HG03575 (cell line): Measurements from ENCODE around the gene ASCL5.
"Not testable (repeated sequence)": the region's sequence is repeated elsewhere in the genome, so short reads cannot be mapped to it uniquely, and the experiment has no call there.

ENCODE experiments used
- ATAC-seq: cut with Tn5 transposase; IDR thresholded peaks from one replicate; pipeline ENCODE4 v1.9.1; 2021; ENCODE audit not compliant: unreplicated experiment, insufficient number of reproducible peaks, low FRiP score; ENCODE audit errors: extremely low read depth

ASCL5 gene, protein sequence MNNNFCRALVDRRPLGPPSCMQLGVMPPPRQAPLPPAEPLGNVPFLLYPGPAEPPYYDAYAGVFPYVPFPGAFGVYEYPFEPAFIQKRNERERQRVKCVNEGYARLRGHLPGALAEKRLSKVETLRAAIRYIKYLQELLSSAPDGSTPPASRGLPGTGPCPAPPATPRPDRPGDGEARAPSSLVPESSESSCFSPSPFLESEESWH

DNA sequence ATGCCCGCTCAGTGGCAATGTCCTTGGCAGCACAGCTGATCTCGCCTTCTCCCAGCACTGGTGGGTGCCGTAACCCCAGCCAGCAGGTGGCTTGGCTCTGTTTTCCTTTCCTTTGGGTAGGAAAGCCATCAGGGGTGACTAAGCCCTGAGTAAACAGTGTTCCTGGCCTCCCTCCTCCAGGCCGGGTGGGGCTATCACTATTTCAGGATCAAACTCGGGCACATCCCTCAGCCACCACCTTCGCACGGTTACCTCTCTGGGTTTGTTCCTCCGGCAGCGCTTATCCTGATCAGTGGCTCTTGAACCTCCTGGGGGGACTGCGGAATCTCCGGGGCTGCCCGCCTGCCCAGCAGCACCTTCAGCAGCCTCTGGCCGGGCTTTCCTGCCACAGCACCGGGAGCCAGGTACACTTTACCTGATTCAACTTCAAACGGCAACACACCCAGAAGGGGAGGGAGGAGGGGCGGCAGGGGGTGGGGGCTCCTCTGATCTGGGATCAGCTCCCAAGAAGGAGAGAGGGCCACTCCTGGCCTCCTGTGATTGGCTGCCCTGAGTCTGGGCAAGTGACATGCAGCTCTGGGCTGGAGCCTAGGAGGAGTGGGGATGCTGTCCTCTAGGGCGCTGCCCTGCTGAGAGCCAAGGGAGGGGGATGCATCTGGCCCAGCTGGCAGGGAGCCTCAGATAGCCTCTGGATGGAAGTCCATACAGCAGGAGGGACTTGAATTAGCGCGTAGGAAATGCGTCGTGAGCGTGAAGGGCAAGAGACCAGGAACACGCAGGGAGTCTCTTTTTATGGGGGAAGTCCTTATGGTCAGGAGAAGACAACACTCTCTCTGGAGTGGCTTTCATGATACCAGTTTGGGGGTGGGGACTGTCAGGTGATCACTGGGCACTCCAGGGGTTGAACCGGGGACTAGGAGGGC, at the start of gene ASCL5:
TSS of gene ASCL5 (minus strand) at position 353 of the 923 bp plus-strand sequence. CDS start 11,812 bp downstream, outside the sequence.
- no peak for ATAC-seq

DNA sequence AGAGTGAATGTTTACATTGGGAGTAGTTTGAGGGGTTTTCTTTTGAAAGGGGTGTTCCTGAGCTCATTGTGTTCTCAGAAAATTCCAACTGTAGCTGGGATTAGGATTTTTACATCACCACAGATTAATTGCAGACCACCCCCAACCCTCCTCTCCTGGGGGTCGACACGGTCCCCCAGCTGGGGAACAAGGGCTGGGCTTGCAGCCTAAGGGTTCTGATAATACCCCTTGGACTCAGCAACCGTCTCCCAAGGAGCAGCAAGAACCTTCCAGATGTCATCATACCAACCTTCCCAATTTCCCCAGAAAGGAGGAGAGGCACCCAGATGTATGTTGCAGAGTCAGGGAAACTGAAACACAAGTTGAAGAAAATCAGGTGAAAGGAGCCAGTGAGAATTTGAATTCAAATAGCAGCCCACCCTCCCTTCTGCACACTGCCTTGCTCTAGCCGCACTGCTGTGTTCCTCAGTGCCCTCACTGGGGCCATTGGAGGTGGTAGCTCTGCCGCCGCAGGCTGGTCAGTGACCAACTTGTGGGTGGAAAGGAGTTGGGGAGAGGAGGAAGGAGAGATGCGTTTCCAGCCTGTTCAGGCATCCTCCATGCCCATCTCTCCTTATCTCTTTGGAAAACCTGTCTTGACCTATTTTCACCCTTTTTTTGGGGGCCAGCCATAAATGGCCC, 49.0 kb upstream of the ASCL5 start:
- ATAC-seq: no peak

- ATAC-seq: no peak
Observed at GRCh38 chr1:201173736-201174135, 46.8 kb upstream of the ASCL5 start.

- ATAC-seq: no peak
Observed at GRCh38 chr1:201172999-201173610, 46.1 kb upstream of the ASCL5 start.

DNA sequence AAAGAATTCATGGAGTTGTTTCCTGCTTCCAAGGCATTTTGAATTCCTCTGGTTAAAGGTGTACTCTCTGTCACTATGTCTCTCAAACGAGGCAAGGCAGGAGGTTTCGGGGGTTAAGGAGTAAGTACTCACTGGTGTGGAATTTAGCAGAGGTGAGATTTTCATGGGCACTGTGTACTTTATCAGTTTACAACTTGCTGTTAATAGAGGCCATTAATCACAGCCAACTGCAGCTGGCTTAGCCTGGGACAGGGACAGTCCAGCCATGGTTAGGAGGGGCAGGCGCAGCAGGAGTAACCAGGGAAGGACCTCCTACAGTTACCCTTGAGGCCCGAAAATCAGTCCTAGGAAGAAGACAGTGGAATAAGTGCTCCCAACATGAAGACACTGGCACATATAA, 45.3 kb upstream of the ASCL5 start:
- ATAC-seq: no peak

- no peak for ATAC-seq
Observed at GRCh38 chr1:201171063-201172036, 44.4 kb upstream of the ASCL5 start.

- ATAC-seq: no peak
Observed at GRCh38 chr1:201170533-201171062, 43.6 kb upstream of the ASCL5 start.

DNA sequence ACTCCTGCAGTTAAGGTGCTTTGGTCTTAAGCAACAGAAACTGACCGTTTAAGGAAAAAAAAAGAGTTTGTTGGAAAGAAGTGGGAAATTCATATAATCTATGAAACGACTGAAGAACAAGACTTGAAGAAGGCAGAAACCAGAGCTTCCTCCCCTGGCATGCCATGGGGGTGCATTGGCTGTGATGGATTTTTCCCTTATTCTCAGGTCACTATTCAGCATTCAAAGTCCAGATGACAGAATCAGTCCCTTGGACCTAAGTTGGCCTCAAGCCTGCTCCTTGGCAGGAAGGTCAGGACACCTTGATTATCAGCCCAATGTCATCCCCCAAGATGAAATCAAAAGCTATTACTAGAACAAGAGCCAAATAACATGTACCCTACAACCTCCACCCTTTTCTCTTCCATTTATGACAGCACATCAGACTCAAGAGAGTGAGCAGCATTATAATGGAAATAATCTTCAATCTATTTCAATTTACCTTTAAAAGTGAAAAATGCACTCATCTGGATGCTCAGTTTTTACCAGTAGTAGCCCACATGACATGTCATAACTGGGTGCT, 43.1 kb upstream of the ASCL5 start:
- no peak for ATAC-seq

DNA sequence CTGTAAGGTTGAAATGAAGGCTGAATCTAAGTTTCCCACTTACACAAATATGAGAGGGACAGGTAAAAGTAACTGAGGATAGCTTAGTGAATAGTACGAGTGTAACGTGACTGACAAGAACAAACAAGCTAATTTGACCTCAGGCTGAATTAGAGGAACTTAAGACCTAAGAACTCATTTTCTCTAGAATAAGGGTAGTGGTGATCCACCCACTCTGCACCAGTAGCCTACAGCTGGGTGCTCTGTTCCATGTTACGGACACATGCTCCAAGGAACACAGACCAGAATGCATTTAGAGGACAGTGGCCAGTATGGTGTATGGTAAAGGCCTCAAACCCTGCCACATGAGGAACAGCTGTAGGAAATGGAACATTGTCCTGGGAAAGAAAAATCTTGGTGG, 42.2 kb upstream of the ASCL5 start:
- ATAC-seq: no peak

DNA sequence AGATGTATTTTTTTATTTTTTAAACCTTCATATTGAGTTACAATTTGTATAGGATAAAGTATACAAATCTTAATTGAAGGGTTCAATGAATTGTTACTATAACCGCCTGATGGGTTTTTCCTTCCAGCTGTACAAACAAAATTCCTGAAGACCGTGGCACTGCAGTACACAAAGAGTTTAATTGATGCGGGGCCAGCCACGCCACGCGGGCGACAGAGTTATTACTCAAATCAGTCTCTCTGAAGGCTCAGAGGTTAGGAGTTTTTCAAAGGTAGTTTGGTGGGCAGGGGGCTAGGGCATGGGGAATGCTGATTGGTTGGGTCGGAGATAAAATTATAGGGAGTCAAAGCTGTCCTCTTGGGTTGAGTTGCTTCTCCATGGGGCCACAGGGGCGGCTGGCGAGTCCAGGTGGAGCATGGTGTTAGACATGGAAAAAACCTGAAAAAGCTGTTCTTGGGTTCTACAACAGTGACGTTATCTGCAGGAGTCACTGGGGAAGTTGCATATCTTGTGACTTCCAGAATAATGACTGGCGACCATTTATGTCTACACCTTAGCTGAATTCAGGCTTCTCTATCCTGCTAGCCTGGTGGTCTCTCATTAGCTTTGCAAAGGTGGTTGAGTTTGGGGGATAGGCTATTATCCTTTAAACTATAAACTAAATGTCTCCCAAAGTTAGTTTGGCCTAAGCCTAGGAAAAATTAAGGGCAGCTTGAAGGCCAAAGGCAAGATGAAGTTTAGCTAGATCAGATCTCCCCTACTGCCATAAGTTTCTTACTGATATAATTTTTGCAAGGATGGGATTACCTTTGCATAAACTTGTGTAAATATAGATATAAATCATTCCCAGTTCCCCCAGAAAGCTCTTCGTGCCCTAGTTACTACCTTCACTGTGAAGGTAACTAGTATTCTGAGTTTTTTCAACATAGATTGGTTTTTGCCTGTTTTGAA, 40.3 kb upstream of the ASCL5 start:
- no peak for ATAC-seq

GRCh38 chr1:201164645-201165044, 37.7 kb upstream of the ASCL5 start:
- no peak for ATAC-seq

- no peak for ATAC-seq
Observed at GRCh38 chr1:201163707-201164106, 36.7 kb upstream of the ASCL5 start.

- not testable (repeated sequence) for ATAC-seq
Observed at GRCh38 chr1:201163036-201163435, 36.1 kb upstream of the ASCL5 start.

GRCh38 chr1:201157949-201158348, 31.0 kb upstream of the ASCL5 start:
- no peak for ATAC-seq

- no peak for ATAC-seq
Observed at GRCh38 chr1:201156819-201157218, 29.8 kb upstream of the ASCL5 start.

- no peak for ATAC-seq
Observed at GRCh38 chr1:201156346-201156745, 29.4 kb upstream of the ASCL5 start.

GRCh38 chr1:201155354-201155753, 28.4 kb upstream of the ASCL5 start:
- ATAC-seq: no peak
